Activated CD8-positive, alpha-beta memory T cell treated with anti-CD3 and anti-CD28 coated beads, Interleukin-2, amount 10 ng/mL, durations not matched to agents 7 days and 5 days (primary cell): ENCODE data around the gene TMEM151B. TPM values are rescaled to one million over a fixed set of nuclear protein-coding genes. Genes with fewer than 3 reads are reported as not detected.

Experiments used
- ATAC-seq: fragments of 150-1000 bp; cut with Tn5 transposase; one replicate; pipeline ENCODE4 v1.10.0; 2021; ENCODE audit warnings: moderate library complexity
- CTCF ChIA-PET: fragments of 350-600 bp; sonication (Branson Sonifier 250); formaldehyde crosslinking; loops from one replicate; lab custom pipeline; 2021; ENCODE audit warnings: antibody characterized with exemption; lab: Charles Lee
- DNase-seq: peaks from one replicate; pipeline ENCODE4 v3.0.0-alpha.2; 2020
- H3K27ac Mint-ChIP-seq: one replicate; pipeline ENCODE4 v1.8.0; 2021; ENCODE audit warnings: mild to moderate bottlenecking, mixed read lengths
- H3K27me3 Mint-ChIP-seq: one replicate; pipeline ENCODE4 v1.8.0; 2021; ENCODE audit warnings: mixed read lengths
- H3K36me3 Mint-ChIP-seq: one replicate; pipeline ENCODE4 v1.8.0; 2021; ENCODE audit warnings: mild to moderate bottlenecking, mixed read lengths
- H3K4me1 Mint-ChIP-seq: one replicate; pipeline ENCODE4 v1.8.0; 2021; ENCODE audit warnings: mixed read lengths
- H3K4me3 Mint-ChIP-seq: one replicate; pipeline ENCODE4 v1.8.0; 2021; ENCODE audit warnings: mild to moderate bottlenecking, moderate library complexity, mixed read lengths
- H3K9me3 Mint-ChIP-seq: one replicate; pipeline ENCODE4 v1.8.0; 2022; ENCODE audit warnings: low read depth, mixed read lengths
- total RNA-seq, 2 experiments: library from RNA; stranded (reverse); gene quantifications; one replicate each; pipeline ENCODE4 v1.2.3, GENCODE V29; 2021

TMEM151B gene
- total RNA-seq, 2 experiments from 2014 or later: 0.06 TPM; not detected in 1

- H3K36me3 Mint-ChIP-seq: no peaks in the 10 kb centered on the region
- peaks cover 65% of the 10 kb centered on the region for H3K27me3 Mint-ChIP-seq
- no peak for ATAC-seq
- CTCF ChIA-PET: no interaction called here
- no peaks in the 10 kb centered on the region for H3K4me1 Mint-ChIP-seq
- DNase-seq: no peak
- no peaks in the 10 kb centered on the region for H3K9me3 Mint-ChIP-seq
- no peak overlapping the region for H3K27ac Mint-ChIP-seq
- H3K4me3 Mint-ChIP-seq: no peak overlapping the region
Measured at GRCh38 chr6:44289726-44290260, 19.5 kb downstream of the TMEM151B start.

DNA sequence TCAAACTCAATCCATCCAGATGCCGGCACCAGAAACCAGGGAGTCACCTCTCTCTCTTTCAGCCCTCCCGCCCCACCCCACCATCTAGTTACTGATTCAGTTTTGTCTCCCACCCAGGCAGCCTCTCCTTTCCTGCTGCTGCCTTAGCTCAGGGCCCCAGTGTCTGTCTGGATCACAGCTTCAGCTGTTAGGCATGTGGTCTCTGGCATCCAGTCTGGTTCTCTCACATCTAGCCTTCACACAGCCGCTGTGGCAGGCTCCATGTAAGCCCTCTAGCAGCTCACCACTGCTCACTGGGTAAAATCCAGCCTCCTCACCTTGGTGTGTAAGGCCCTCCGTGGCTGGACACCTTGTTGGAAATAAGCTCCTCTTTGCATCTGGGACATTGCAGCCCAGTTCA is 21.6 kb downstream of the TMEM151B start:
- H3K27me3 Mint-ChIP-seq: peaks cover 76% of the 10 kb centered on the region

DNA sequence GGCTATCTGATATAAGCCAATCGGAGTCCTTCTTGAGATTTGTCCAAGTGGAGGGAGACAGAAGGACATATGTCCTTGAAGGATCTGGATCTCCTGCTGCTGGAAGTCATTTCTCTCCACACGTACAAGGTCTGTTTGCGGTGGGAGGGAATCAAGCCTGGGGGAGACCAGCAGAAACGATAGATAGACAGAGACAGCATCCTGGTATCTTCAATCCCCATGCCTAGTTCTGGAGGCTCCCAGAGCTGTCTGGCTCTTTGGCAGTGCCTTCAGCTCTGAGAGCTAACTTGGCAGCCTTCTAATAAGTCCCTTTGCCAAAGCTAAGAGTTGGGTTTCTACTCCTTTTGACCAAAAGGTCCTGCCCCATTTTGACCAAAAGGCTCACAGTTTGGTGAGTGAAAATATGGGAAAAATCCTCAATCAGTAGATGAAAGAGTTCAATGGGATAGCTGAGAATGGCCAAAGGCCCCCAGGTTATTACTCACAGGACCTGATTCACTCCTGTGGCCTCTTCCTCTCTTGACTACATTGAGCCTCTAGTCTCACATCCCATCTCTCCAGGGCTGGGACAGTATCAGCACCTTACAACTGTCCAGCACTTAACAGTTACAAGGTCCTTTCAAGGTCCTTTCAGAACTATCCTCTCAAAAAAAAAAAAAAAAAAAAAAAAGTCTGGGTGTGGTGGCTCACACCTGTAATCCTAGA is 22.6 kb downstream of the TMEM151B start:
- no peak for ATAC-seq
- no peaks in the 10 kb centered on the region for H3K9me3 Mint-ChIP-seq
- no peak overlapping the region for H3K4me3 Mint-ChIP-seq
- H3K36me3 Mint-ChIP-seq: no peaks in the 10 kb centered on the region
- peaks cover 2% of the 10 kb centered on the region for H3K4me1 Mint-ChIP-seq
- no peak overlapping the region for H3K27ac Mint-ChIP-seq
- peaks cover 73% of the 10 kb centered on the region for H3K27me3 Mint-ChIP-seq
- DNase-seq: no peak
- CTCF ChIA-PET: interaction anchor here (0.7 to 2.0 kb wide), 5 partner anchors 12 to 36 kb away, joined by 3 to 8 read pairs (median 5); partner anchors contain the start of gene AARS2

More for the DNA sequence above, 21.6 kb downstream of the TMEM151B start:
- ATAC-seq: no peak
- no peaks in the 10 kb centered on the region for H3K4me1 Mint-ChIP-seq
- CTCF ChIA-PET: interaction anchor here (1.8 kb wide), 1 partner anchor 21 kb away, joined by 7 read pairs; the partner anchor contains the start of gene AARS2
- no peak for DNase-seq
- no peaks in the 10 kb centered on the region for H3K36me3 Mint-ChIP-seq
- H3K4me3 Mint-ChIP-seq: no peak overlapping the region
- H3K27ac Mint-ChIP-seq: no peak overlapping the region
- no peaks in the 10 kb centered on the region for H3K9me3 Mint-ChIP-seq

DNA sequence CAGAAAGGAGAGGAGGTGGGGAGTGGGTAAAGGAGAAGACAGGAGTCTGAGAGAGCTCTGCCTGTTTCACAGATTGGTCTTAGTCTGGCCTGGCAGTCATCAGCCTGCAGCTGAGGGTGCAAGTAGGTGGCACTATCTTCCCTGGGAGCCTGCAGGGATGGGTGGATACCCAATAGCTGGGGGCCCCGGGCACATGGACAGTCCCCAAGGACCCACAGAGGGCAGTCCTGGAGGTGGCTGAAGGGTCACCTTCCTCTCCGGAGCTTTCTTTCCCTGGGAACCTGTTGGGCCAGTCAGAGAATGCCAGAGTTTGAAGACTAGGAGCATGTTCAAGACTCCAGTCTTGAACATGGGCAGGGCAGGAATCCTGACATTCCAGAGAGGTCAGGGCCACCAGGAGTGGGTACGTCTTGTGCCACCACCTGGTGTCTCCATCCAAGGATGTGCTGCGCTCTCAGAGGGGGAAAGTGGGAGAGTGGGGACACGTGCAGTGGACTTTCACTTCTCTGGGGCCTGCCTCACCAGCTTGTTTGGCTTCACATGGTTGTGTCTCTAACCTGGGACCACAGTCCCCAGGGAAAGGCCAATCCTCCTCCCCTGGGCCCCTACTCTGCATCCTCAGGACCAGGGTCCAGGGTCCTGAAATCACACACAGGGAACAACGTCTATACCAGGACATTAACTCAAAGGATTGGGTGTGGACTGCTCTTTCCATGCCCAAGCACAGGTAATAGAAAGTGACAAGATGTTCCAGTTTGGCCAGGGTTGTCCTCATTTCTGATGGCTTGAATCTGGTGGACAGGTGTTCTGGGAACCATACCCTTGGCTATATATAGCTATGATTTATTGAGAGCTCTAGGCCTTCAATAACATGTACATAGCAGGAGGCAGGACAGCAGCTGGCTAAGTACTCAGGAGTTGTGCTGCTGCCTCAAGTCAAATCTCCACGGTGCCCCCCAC is 24.9 kb downstream of the TMEM151B start:
- H3K36me3 Mint-ChIP-seq: peaks cover 3% of the 10 kb centered on the region
- CTCF ChIA-PET: interaction anchor here (1.0 to 2.8 kb wide), 6 partner anchors 9 to 122 kb away, joined by 3 to 19 read pairs (median 5); no protein-coding TSS in a partner anchor
- H3K27me3 Mint-ChIP-seq: peaks cover 70% of the 10 kb centered on the region
- H3K9me3 Mint-ChIP-seq: no peaks in the 10 kb centered on the region
- peaks cover 3% of the 10 kb centered on the region for H3K4me1 Mint-ChIP-seq
- H3K4me3 Mint-ChIP-seq: no peak overlapping the region
- DNase-seq (no peak), ATAC-seq (no peak)
- no peak overlapping the region for H3K27ac Mint-ChIP-seq

DNA sequence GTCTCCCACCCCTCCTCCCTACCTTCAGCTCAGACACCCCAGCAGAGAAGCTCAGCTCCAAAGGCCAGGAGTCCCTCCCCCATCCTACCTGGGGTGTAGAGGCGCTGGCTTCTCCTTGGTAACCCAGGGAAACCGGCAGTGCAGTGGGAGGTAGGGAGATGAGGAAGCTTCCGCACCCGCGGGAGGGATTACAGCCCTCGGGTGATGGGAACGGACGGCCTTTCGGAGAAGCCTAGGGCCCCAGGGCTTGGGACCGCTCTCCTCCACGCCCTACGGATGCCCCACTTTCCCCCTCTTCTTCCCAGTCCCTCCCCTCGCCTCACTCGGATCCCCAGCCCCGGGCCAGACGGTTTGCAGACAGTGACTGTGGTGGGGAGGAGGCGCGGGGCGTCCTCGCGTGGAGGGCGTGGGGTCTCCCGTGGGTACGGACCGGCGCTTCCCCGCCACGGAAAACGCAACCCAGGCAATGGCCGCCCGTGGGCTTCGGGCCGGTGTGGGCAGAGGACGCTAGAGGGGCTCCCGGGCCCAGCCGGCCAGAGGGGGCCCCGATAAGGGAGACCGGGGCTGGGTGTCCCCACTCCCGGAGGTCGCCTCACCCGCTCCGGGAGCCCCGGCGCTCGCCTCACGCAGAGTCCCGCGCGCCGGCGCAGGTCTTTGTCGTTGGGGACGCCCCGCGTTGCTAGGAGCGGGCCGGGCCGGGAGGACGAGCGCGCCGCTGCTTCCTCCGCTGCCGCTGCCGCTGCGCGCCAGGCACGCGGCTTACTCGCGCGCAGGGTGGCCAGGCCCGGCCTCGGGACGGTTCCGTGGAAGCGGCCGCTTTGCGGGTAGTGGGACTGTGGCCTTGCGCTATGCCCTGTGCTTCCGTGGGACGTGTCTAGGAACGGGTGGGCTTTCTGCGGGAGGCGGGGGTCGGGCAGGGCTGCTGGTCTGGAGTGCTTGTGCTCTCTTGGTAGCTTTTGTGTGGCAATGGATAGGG is 27.1 kb downstream of the TMEM151B start:
- peaks cover 50% of the 10 kb centered on the region for H3K27me3 Mint-ChIP-seq
- ATAC-seq (peak; percentile 83), DNase-seq (peak; percentile 56)
- no peaks in the 10 kb centered on the region for H3K9me3 Mint-ChIP-seq
- H3K27ac Mint-ChIP-seq: no peak overlapping the region
- CTCF ChIA-PET: interaction anchor here (1.4 to 2.1 kb wide), 4 partner anchors 16 to 125 kb away, joined by 3 to 8 read pairs (median 6); partner anchors contain the start of gene AARS2
- no peak overlapping the region for H3K4me3 Mint-ChIP-seq
- H3K4me1 Mint-ChIP-seq: peaks cover 3% of the 10 kb centered on the region
- peaks cover 16% of the 10 kb centered on the region for H3K36me3 Mint-ChIP-seq

- H3K4me3 Mint-ChIP-seq: no peak overlapping the region
- DNase-seq: no peak
- H3K27ac Mint-ChIP-seq: no peak overlapping the region
- CTCF ChIA-PET: interaction anchor here (1.4 to 2.1 kb wide), 3 partner anchors 15 to 42 kb away, joined by 3 to 8 read pairs (median 5); partner anchors contain the start of gene AARS2
- ATAC-seq: no peak
- H3K36me3 Mint-ChIP-seq: peaks cover 17% of the 10 kb centered on the region
- H3K27me3 Mint-ChIP-seq: peaks cover 47% of the 10 kb centered on the region
- no peaks in the 10 kb centered on the region for H3K9me3 Mint-ChIP-seq
- H3K4me1 Mint-ChIP-seq: peaks cover 3% of the 10 kb centered on the region
Measured at GRCh38 chr6:44298055-44298803, 28.0 kb downstream of the TMEM151B start.

- no peak for DNase-seq
- peaks cover 19% of the 10 kb centered on the region for H3K36me3 Mint-ChIP-seq
- no peak overlapping the region for H3K27ac Mint-ChIP-seq
- peaks cover 41% of the 10 kb centered on the region for H3K27me3 Mint-ChIP-seq
- no peak overlapping the region for H3K4me3 Mint-ChIP-seq
- CTCF ChIA-PET: interaction anchor here (1.4 to 1.6 kb wide), 3 partner anchors 14 to 42 kb away, joined by 3 to 5 read pairs (median 5); partner anchors contain the start of gene AARS2
- H3K9me3 Mint-ChIP-seq: no peaks in the 10 kb centered on the region
- ATAC-seq: no peak
- H3K4me1 Mint-ChIP-seq: peaks cover 3% of the 10 kb centered on the region
Measured at GRCh38 chr6:44298864-44299263, 28.6 kb downstream of the TMEM151B start.

DNA sequence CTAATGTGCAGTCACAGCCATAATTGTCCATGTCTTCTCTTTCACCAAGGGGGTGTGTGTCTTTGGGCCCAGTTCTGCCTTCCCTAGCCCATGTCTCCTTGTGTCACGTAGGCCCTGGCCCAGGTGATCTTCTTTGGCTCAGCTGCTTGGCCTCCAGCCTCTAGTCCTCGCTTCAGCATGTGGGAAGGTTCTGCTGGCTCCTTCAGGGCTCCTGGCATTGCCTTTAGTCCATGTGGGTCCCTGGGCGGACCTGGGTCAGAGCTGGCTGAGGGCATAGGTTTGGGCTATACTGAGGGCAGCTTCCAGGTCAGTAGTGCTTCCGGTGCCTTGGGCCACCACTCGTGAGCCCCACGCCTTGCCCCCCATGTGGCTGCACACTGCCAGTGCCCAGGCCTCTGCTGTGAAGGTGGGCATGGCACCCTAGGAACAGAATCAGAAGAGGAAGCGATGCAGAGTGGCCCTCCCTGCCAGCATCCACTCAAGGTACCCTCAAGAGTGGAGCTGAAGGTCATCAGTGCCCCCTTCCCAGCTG is 30.1 kb downstream of the TMEM151B start:
- CTCF ChIA-PET: interaction anchor here (1.2 to 1.6 kb wide), 3 partner anchors 13 to 32 kb away, joined by 5 to 8 read pairs (median 5); partner anchors contain the start of gene AARS2
- H3K27me3 Mint-ChIP-seq: peaks cover 31% of the 10 kb centered on the region
- ATAC-seq: no peak
- DNase-seq: no peak
- H3K4me1 Mint-ChIP-seq: peaks cover 5% of the 10 kb centered on the region
- peaks cover 20% of the 10 kb centered on the region for H3K36me3 Mint-ChIP-seq
- no peak overlapping the region for H3K27ac Mint-ChIP-seq
- no peak overlapping the region for H3K4me3 Mint-ChIP-seq
- H3K9me3 Mint-ChIP-seq: no peaks in the 10 kb centered on the region

GRCh38 chr6:44301106-44301505 is 30.9 kb downstream of the TMEM151B start:
- no peaks in the 10 kb centered on the region for H3K9me3 Mint-ChIP-seq
- DNase-seq (no peak), ATAC-seq (no peak)
- H3K27me3 Mint-ChIP-seq: peaks cover 26% of the 10 kb centered on the region
- peaks cover 23% of the 10 kb centered on the region for H3K36me3 Mint-ChIP-seq
- H3K4me3 Mint-ChIP-seq: no peak overlapping the region
- H3K27ac Mint-ChIP-seq: no peak overlapping the region
- CTCF ChIA-PET: interaction anchor here (1.2 to 1.6 kb wide), 3 partner anchors 12 to 80 kb away, joined by 3 to 8 read pairs (median 5); partner anchors contain the start of gene AARS2
- peaks cover 8% of the 10 kb centered on the region for H3K4me1 Mint-ChIP-seq

- Mint-ChIP-seq H3K36me3 (peaks cover 23% of the 10 kb centered on the region), H3K4me1 (peaks cover 8% of the 10 kb centered on the region), H3K27ac (no peak overlapping the region), H3K27me3 (peaks cover 17% of the 10 kb centered on the region), H3K9me3 (no peaks in the 10 kb centered on the region), H3K4me3 (no peak overlapping the region)
- no peak for DNase-seq
- CTCF ChIA-PET: interaction anchor here (1.0 to 5.7 kb wide), 5 partner anchors 11 to 129 kb away, joined by 3 to 94 read pairs (median 5); partner anchors contain the start of genes AARS2 and TMEM151B
- ATAC-seq: no peak
Measured at GRCh38 chr6:44301782-44302564, 31.7 kb downstream of the TMEM151B start.
